HG03175 (cell line): ENCODE measurements around the gene SCYGR8.
"Not testable (repeated sequence)": the region's sequence is repeated elsewhere in the genome, so short reads cannot be mapped to it uniquely, and the experiment has no call there.

Source experiments
- ATAC-seq: cut with Tn5 transposase; IDR thresholded peaks from one replicate; pipeline ENCODE4 v1.9.1; 2021; ENCODE audit warnings: mild to moderate bottlenecking, moderate library complexity; ENCODE audit not compliant: unreplicated experiment

Gene SCYGR8, protein sequence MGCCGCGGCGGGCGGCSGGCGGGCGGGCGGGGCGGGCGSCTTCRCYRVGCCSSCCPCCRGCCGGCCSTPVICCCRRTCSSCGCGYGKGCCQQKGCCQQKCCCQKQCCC

DNA sequence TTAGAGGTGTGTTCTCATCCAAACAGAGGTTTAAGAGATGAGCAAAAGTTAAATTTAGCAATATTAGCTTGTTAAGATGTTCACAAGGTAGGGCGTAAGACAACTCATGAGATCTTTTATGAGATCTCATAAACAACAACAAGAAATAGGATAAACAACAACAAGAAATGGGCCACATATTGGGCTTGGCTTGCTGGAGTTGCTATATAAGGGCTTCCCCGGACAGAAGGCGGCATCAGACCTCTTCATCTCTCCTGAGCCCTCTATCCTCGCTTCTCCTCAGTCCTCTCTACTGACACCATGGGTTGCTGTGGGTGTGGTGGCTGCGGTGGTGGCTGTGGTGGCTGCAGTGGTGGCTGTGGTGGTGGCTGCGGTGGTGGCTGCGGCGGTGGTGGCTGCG is at the start of gene SCYGR8:
SCYGR8 (plus strand) TSS at position 301 of the 400 bp plus-strand sequence; CDS start at position 301, 0 bp downstream.
- ATAC-seq: no peak

DNA sequence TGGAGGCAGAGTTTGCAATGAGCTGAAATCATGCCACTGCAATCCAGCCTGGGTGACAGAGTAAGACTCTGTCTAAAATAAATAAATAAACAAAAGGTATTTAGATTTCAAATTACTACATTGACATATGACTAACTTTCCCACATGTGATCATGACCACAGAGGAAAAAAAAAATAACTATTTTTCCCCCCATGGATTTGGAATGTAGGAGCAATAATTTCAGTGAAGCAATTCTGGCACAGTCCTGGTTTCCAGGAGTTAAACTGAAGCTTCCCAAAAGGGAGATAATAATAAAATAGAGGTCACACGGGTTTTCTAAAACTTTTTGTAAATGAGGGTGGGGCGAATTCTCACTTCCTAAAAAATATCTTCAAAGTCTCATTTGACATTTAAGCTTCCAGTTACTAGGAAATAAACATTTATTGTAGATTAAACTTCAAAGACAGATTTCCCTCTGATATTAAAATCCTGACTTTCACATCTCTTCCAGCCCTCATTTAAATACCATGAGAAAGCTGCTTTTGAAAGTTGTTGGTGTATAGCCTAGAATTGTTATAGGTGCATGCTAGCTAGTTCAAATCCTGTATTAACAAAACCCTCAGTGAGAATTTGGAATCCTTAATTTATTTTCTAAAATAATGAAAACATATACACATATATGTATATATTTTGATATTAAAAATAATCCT is 48.6 kb upstream of the SCYGR8 start:
- ATAC-seq: no peak

DNA sequence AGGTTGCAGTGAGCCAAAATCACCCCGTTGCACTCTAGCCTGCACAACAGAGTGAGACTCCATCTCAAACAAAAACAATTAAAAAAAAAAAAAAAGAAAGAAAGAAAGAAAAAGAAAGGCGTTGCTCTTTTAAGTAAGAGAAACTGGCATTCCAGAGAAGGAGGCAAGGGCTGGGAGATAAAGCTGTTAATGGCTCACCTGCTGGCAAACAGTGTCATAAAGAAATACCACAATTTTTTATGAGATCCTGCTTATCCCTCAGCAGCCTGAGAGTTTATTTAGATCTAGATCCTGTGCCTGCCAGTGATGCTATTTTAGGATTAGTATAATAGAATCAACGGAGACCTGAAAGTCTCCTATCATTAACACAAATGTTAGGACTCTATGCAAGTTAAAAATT is 44.1 kb upstream of the SCYGR8 start:
- no peak for ATAC-seq

DNA sequence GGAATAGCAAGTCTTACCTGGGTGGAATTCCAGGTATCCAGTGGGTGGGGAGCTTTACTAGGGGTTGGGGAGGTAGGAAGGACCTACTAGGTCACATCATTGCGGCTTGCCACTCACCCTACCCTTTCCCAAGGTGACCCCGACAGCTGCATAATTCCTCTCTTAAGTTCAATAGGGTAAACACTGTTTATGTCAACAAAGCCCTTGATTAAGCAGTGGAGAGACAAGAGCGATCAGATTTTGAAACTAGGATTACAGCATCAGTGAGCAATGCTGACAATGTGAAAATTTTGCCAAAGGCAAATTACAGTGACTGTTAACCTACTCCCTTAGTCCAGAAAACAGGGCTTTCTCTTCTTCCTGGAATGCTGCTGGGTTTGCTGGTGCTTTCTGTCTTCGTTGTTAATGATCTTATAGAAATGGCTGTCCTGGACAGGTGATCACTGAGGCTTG is 42.4 kb upstream of the SCYGR8 start:
- ATAC-seq: no peak

DNA sequence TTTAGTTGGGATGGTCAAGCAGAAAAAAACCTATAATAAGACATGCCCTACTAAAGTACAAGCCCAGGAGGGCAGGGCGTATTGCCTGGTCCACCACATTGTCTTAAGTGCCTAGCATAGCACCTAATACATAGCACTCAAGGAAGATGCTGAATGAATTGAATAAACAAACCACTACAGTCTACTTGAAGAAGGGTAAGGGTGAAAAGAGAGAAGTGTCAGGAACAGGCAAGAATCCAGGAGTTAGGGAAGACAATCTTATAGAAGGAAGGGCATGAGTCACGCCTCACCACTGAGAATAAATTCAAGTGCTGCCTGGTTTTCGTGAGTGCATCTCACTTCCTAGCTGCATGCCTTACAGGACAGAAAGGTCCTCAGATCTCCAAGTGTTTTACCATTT is 41.7 kb upstream of the SCYGR8 start:
- no peak for ATAC-seq

DNA sequence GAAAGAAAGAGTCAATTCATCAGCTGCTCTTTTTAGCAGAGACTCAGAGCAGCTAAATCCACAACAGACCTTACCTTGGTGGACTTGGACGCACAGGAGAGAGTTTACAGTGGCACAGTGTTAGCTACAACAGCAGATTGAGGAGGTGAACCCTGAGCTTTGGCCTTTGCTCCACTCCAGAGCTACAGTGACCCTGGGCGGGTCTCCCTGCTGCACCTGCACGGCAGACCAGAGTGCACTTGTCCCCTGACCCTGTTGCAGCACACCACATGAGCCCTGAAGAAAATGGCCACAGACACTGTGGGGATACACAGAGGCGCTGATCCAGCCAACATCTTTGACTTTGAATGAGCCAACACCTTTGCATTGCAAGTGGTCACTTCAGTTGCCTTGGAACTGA is 38.8 kb upstream of the SCYGR8 start:
- ATAC-seq: no peak

DNA sequence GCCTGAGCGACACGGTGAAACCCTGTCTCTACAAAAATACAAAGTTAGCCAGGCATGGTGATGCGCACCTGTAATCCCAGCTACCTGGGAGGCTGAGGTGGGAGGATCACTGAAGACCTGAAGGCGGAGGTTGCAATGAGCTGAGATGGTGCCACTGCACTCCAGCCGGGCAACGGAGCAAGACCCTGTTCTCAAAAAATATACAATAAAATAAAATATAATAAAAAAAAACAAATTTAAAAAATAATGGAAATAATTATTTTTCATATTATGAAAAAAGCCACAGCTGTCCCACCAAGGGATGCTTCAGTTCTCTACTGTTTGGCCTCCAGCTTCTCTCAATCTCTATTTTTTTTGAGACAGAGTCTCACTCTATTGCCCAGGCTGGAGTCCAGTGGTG is 38.3 kb upstream of the SCYGR8 start:
- ATAC-seq: no peak

DNA sequence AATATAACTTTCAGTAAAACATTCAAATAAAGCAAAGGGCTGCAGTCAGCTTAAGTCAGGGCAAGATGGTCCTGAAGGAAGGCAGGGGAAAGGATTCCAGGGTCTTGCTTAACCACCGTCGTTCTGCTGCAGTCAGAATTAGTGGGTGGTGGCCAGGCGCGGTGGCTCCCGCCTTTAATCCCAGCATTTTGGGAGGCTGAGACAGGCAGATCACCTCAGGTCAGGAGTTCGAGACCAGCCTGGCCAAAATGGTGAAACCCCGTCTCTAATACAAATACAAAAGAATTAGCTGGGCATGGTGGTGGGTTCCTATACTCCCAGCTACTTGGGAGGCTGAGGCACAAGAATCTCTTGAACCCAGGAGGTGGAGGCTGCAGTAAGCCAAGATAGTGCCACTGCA is 34.7 kb upstream of the SCYGR8 start:
- no peak for ATAC-seq

DNA sequence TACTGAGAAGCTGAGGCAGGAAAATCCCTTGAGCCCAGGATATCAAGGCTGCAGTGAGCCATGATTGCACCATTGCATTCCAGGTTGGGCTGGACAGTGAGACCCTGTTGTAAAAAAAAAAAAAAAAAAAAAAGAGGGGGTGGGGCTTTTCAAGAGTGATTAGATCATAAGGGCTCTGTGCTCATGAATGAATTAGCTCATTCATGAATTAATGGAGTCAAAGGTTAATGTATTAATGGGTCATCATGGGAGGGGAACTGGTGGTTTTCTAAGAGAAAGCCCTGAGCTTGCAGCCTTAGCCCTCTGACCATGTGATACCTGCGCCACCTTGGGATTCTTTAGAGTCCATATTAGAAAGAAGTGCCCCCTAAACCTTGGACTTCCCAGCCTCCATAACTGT is 32.4 kb upstream of the SCYGR8 start:
- ATAC-seq: no peak

DNA sequence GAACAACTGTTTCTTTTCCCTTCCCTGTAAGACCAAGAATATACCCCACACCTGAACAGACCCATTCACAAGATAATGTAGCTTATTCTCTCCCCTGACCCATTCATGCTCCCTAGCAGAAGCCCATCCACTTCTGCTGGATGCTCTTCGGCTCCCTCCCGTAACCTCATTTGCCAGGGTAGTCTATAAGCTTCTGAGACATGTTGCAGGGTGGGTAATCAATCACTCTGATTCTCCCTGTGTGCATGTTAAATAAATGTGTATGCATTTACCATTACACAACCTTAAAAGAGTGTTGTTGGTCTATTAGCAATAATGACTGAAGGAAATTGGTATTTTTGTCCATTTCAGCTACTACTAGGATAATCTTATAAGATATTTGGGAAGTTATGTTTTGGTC is 29.2 kb upstream of the SCYGR8 start:
- ATAC-seq: no peak

DNA sequence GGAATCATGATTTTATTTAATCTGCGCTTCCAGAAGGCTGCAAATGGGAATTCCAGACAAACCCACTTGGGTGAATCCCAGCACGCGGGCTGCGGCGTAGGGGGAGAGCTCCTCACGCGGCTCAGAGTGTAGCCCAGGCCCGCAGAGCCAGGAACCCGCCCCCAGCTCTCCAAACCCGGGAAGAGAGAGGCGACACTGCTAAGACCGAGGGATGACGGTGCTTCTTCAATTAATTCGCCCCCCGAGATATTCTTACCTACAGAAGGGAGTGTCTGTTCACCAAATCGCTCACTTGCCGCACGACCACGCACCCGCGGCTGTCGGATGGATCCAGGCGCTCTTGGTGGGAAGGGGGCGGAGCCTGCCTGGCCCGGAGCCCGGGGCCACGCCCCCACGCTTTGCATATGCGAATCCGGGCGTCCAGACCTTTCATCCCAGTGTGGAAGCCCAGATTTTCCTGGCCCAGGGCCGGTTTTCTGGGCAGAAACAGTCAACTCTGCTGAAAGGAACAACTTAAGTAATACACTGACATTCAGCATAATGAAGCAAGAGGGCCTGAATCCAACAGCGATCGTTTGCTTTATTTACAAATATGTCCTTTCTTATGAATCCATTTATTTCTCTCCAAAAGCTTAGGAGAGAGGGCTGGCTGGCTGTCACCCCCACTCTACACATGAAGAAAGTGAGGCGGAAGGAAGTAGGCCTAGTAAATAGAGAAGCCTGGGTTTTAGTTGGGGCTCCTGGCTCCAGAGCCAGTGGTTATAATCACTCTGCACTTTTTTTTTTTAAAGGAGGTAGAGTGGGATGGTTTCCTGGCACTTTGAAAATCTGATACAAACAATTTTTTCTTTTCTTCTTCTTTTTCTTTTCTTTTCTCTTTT is 27.8 kb upstream of the SCYGR8 start, which contains the start of gene SLC19A3:
SLC19A3 (minus strand) TSS at position 342 of the 881 bp plus-strand sequence. CDS start 15,710 bp downstream, outside the sequence.
- ATAC-seq: no peak

DNA sequence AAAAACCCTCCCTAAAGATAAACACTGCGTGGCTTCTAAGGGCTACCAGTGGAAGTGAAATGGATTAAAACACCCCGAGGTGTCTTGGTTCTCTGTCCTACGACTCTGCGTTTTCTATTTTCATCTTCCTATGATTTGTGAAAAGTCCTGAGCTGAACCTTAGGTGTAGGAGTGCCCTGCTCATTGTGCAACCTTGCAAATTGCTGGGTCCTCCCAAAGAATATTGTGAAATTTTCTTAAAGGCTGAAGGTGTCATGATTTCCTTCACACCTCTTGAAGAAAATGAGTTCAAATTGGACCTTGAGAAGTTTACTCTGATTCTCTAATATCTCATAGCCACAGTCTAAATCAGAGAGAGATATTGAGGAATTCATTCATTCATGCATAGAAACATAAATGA is 26.1 kb upstream of the SCYGR8 start:
- ATAC-seq: no peak

DNA sequence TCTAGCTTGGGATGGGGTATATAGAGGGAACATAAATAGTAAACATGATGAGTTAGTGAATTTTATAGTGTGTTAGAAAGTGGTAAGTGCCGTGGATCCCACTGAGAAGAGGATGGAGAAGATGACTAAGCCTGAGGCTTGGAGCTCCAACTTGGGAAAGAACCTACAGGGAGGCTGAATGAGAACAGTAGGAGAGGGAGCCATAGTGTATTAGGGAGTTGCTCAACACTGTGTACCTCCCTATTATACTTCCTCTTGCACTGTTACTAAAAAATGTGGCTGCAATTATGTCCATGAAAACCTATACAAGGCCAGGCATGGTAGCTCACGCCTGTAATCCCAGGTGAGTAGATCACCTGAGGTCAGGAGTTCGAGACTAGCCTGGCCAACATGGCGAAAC is 25.0 kb upstream of the SCYGR8 start:
- no peak for ATAC-seq

DNA sequence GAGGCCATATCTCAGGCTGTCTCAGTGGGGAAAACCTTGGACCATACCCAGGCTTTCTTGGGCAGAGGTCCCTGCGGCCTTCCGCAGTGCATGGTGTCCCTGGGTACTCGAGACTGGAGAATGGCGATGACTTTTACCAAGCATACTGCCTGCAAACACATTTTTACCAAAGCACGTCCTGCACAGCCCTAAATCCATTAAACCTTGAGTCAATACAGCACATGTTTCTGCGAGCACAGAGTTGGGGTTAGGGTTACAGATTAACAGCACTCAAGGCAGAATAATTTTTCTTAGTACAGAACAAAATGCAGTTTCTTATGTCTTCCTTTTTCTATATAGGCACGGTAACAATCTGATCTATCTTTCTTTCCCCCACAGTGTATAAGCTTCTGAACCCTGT is 22.9 kb upstream of the SCYGR8 start:
- ATAC-seq: not testable (repeated sequence)

DNA sequence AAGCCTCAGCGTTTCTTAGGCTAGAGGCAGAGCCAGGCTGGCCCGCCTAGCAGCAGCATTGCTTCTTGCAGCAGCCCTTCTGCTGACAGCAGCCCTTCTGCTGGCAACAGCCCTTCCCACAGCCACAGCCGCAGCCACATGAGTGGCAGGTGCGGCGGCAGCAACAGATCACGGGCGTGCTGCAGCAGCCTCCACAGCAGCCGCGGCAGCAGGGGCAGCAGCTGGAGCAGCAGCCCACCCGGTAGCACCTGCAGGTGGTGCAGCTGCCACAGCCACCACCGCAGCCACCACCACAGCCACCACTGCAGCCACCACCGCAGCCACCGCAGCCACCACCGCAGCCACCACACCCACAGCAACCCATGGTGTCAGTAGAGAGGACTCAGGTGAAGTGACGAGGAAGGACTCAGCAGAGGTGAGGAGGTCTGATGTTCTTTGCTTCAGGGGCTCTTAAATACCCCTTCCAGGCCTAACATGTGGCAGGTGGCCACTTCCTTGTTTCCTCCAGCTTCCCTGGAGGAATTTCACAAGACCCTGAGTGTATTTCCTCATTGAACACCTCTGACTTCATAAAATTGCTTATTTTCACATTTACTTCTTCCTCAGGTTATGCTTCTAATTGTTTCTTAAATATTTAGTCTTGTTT is 21.2 kb upstream of the SCYGR8 start, which contains the start of gene SCYGR6:
SCYGR6 (minus strand) TSS at position 364 of the 646 bp plus-strand sequence; CDS start at position 364, 0 bp downstream.
- ATAC-seq: no peak

DNA sequence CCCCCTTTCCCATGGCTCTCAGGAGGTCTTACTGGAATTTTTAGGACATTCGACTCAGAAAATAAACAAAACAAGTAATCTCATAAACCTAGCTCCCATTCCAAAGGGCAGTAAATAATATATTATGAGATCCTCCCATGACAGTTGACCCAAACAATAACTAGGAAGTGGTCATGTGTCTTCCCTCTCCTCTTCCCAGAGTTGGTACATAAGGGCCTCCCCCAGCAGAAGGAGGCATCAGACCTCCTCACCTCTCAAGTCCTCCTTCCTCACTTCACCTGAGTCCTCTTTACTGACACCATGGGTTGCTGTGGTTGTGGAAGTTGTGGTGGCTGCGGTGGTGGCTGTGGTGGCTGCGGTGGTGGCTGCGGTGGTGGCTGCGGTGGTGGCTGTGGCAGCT is 17.7 kb upstream of the SCYGR8 start, which contains the start of gene SCYGR7:
SCYGR7 (plus strand) TSS at position 301 of the 400 bp plus-strand sequence; CDS start at position 301, 0 bp downstream.
- no peak for ATAC-seq

DNA sequence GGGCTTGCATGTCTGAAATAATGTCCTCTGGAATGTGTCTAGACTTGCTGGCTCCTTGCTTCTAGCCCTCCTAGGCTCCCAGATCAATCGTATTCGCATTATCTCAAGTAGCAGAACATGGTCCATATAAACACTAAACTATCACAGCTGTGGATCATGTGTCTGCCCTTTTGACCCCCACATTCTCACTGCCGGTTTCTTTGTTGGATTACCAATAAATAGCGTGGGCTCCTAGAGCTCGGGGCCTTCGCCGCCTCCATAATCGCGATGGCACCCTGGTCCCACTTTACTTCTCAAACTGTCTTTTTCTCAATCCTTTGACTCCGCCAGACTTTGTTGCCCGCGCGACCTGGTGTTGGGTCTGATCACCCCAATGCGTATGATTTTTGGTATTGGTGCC is 6.3 kb upstream of the SCYGR8 start:
- no peak for ATAC-seq

DNA sequence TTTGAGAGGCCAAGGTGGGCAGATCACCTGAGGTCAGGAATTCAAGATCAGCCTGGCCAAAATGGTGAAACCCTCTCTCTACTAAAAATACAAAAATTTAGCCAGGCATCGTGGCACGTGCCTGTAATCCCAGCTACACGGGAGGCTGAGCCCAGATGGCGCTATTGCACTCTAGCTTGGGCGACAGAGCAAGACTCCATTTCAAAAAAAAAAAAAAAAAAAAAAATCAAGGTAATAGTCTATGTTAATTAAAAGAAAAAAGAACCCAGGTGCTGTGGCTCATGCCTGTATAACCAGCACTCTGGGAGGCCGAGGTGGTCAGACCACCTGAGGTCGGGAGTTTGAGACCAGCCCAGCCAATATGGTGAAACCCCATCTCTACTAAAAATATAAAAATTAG is 5.0 kb upstream of the SCYGR8 start:
- not testable (repeated sequence) for ATAC-seq

DNA sequence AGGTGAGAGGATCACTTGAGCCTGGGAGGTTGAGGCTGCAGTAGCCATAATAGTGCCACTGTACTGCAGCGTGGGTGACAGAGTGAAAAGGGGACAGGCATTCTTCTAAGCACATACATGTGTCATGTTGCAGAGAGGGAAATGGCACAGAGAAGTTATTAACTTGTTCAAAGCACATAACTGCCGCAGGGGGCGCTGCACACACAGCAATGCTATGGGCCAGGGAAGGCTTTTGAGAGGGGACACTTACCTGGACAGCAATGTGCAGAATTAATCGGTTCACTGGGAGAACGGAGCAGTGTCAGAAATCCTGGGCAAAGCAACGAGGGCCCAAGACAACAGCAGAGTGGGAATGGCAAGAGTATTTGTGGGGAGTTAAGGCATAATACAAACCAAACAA is 2.4 kb downstream of the SCYGR8 start:
- no peak for ATAC-seq

DNA sequence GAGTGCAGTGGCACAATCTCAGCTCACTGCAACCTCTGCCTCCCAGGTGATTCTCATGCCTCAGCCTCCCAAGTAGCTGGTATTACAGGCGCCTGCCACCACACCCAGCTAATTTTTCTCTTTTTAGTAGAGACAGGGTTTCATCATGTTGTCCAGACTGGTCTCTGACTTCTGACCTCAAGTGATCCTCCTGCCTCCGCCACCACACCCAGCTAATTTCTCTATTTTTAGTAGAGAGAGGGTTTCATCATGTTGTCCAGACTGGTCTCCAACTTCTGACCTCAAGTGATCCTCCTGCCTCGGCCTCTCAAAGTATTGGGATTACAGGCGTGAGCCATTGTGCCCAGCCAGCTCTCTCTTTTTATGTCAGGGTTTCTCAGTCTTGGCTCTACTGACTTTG is 10.6 kb downstream of the SCYGR8 start:
- ATAC-seq: not testable (repeated sequence)
